Measurements from ENCODE around the gene LAMA1. TPM values are rescaled to one million over a fixed set of nuclear protein-coding genes. Genes with fewer than 3 reads are reported as not detected.
"Not testable (repeated sequence)": the region's sequence is repeated elsewhere in the genome, so short reads cannot be mapped to it uniquely, and the experiment has no call there.

The LAMA1 gene
- total RNA-seq, result not detected in 2 replicates

- intact Hi-C loops (cut with micrococcal nuclease), result no loop called here
These were observed at the start of gene LAMA1 for GRCh38 chr18:7117390-7118355. Gene LAMA1, minus strand, starts transcription at chr18:7117797. Its CDS starts 77 bp downstream, at chr18:7117720.

GRCh38 chr18:7165846-7166393, 48.3 kb upstream of the LAMA1 start:
- intact Hi-C loops (cut with micrococcal nuclease), result no loop called here

GRCh38 chr18:7164323-7165004, 46.9 kb upstream of the LAMA1 start:
- intact Hi-C loops (cut with micrococcal nuclease), result no loop called here

GRCh38 chr18:7158216-7158615, 40.6 kb upstream of the LAMA1 start:
- intact Hi-C loops (cut with micrococcal nuclease), result no loop called here

GRCh38 chr18:7157760-7158159, 40.2 kb upstream of the LAMA1 start:
- intact Hi-C loops (cut with micrococcal nuclease), result no loop called here

GRCh38 chr18:7155887-7156286, 38.3 kb upstream of the LAMA1 start:
- intact Hi-C loops (cut with micrococcal nuclease), result no loop called here

GRCh38 chr18:7155092-7155491, 37.5 kb upstream of the LAMA1 start:
- intact Hi-C loops (cut with micrococcal nuclease), result no loop called here

- intact Hi-C loops (cut with micrococcal nuclease), result no loop called here
These were observed 34.8 kb upstream of the LAMA1 start for GRCh38 chr18:7152440-7152839.

GRCh38 chr18:7147399-7147798, 29.8 kb upstream of the LAMA1 start:
- intact Hi-C loops (cut with micrococcal nuclease), result no loop called here

GRCh38 chr18:7146067-7146466, 28.5 kb upstream of the LAMA1 start:
- intact Hi-C loops (cut with micrococcal nuclease), result no loop called here

GRCh38 chr18:7144921-7145320, 27.3 kb upstream of the LAMA1 start:
- intact Hi-C loops (cut with micrococcal nuclease), result not testable (repeated sequence)

GRCh38 chr18:7141287-7141686, 23.7 kb upstream of the LAMA1 start:
- intact Hi-C loops (cut with micrococcal nuclease), result no loop called here

- intact Hi-C loops (cut with micrococcal nuclease), result no loop called here
These were observed 21.8 kb upstream of the LAMA1 start for GRCh38 chr18:7139409-7139808.

- intact Hi-C loops (cut with micrococcal nuclease), result no loop called here
These were observed 15.6 kb upstream of the LAMA1 start for GRCh38 chr18:7133181-7133580.

- intact Hi-C loops (cut with micrococcal nuclease), result no loop called here
These were observed 15.0 kb upstream of the LAMA1 start for GRCh38 chr18:7132356-7133150.

GRCh38 chr18:7122376-7122775, 4.8 kb upstream of the LAMA1 start:
- intact Hi-C loops (cut with micrococcal nuclease), result no loop called here

GRCh38 chr18:7116792-7117389, 706 bp downstream of the LAMA1 start:
- intact Hi-C loops (cut with micrococcal nuclease), result no loop called here

- intact Hi-C loops (cut with micrococcal nuclease), result no loop called here
These were observed 1.4 kb downstream of the LAMA1 start for GRCh38 chr18:7116001-7116730.

- intact Hi-C loops (cut with micrococcal nuclease), result no loop called here
These were observed 4.7 kb downstream of the LAMA1 start for GRCh38 chr18:7112936-7113335.

GRCh38 chr18:7111134-7111533, 6.5 kb downstream of the LAMA1 start:
- intact Hi-C loops (cut with micrococcal nuclease), result no loop called here

All from T-helper 1 cell treated with Interleukin-12 subunit alpha and Interleukin-12 subunit beta and Interleukin-4 antibody, amounts not matched to agents 30 ng/mL and 1 ng/mL, for 36 hours (primary cell).